Measurements from ENCODE around the gene TRMT11. TPM values are rescaled to one million over a fixed set of nuclear protein-coding genes. Genes with fewer than 3 reads are reported as not detected.

Gene TRMT11
- total and polyA plus RNA-seq, 2 of the 13 experiments (the other 11 are each of a cell fraction or from before 2014, with no cell fraction given): 42.2 to 81.9 TPM

DNA sequence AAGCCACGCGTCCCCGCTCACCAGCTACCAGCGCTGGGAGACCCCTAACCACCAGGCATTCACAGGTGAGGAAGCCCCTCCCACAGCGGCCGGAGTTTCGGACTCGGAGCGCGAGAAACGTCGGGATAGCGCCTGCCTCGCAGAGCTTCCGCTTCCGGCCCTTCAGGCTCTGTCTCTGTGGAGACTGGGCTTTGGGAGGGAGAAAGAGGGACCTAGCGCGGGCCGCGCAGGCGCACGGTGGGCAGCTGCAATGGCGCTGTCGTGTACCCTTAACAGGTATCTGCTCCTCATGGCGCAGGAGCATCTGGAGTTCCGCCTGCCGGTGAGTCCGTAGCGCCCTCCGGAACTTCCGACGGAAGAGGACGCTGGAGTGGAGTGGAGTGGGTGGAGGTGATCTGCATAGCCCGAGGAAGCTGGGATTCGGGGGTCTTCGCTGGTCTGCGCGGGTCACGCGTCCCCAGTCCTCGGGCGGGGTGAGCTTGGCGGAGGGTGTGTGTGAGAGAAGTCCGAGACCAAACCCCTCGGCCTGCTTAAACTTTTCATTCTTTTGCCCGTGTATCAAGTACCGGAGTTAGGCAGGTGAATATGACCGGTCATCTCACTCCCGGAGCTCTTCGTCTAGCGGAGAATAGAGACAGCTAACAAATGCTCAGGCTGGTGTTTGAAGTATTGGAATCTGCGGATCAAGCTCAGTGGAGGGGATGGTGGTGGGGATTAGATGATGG lies at the start of gene TRMT11 (continued):
- peak; percentile 4; the same call in 1 of the 2 replicates for TF ChIP-seq NFE2L2 (IDR thresholded peaks at IDR 0.05; ENCODE audit: low read length)
- TF ChIP-seq ZNF460 (CRISPR knock-in tag; IDR thresholded peaks at IDR 0.05; ENCODE audit: borderline replicate concordance): no peak; the same call in 1 of the 2 replicates
- TF ChIP-seq, protein P1, sequence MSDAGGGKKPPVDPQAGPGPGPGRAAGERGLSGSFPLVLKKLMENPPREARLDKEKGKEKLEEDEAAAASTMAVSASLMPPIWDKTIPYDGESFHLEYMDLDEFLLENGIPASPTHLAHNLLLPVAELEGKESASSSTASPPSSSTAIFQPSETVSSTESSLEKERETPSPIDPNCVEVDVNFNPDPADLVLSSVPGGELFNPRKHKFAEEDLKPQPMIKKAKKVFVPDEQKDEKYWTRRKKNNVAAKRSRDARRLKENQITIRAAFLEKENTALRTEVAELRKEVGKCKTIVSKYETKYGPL (CRISPR knock-in tag; IDR thresholded peaks at IDR 0.05): no peak
- peak; percentile 82; the same call in 1 of the 2 replicates for TF ChIP-seq ZNF788 (CRISPR knock-in tag; IDR thresholded peaks at IDR 0.05; ENCODE audit: borderline replicate concordance)
- TF ChIP-seq ZBTB37 (CRISPR knock-in tag; IDR thresholded peaks at IDR 0.05): no peak
- TF ChIP-seq, protein P2, sequence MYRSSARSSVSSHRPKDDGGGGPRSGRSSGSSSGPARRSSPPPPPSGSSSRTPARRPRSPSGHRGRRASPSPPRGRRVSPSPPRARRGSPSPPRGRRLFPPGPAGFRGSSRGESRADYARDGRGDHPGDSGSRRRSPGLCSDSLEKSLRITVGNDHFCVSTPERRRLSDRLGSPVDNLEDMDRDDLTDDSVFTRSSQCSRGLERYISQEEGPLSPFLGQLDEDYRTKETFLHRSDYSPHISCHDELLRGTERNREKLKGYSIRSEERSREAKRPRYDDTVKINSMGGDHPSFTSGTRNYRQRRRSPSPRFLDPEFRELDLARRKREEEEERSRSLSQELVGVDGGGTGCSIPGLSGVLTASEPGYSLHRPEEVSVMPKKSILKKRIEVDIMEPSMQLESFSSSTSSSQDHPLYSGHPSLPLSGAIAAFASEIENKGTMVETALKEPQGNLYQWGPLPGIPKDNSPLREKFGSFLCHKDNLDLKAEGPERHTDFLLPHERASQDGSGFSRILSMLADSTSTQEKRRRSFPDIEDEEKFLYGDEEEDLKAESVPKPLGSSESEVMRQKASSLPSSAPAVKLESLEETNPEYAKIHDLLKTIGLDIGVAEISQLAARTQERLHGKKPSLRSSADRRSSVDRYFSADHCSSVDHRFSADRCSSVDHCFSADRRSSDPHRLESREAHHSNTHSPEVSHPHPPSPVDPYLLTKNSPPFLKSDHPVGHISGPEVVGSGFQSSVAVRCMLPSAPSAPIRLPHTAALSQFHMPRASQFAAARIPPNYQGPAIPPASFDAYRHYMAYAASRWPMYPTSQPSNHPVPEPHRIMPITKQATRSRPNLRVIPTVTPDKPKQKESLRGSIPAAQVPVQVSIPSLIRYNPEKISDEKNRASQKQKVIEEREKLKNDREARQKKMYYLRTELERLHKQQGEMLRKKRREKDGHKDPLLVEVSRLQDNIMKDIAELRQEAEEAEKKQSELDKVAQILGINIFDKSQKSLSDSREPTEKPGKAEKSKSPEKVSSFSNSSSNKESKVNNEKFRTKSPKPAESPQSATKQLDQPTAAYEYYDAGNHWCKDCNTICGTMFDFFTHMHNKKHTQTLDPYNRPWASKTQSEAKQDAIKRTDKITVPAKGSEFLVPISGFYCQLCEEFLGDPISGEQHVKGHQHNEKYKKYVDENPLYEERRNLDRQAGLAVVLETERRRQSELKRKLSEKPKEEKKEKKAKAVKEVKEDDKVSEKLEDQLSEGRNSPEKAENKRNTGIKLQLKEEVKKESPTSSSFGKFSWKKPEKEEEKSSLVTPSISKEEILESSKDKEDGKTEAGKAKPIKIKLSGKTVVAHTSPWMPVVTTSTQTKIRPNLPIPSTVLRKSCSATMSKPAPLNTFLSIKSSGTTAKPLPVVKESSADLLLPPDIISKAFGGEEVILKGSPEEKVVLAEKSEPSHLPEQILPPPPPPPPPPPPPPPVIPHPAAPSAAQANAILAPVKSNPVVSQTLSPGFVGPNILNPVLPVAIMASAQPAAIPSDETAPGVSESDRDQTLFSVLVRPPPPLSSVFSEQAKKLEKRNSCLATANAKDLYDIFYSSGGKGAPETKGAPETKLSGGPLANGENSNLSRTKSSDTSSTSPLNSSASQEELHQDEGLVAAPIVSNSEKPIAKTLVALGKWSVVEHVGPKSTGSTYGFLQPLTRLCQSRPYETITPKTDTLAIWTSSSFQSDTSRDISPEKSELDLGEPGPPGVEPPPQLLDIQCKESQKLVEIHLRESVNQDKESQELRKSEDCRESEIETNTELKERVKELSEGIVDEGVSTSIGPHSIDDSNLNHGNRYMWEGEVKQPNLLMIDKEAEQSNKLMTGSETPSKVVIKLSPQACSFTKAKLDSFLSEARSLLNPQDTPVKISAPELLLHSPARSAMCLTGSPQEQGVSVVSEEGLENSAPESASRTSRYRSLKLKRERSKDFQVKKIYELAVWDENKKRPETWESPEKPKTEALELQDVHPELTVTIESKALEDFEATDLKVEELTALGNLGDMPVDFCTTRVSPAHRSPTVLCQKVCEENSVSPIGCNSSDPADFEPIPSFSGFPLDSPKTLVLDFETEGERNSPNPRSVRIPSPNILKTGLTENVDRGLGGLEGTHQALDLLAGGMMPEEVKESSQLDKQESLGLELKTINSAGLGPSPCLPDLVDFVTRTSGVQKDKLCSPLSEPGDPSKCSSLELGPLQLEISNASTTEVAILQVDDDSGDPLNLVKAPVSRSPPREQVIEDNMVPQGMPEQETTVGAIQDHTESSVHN (CRISPR knock-in tag; IDR thresholded peaks at IDR 0.05): no peak
- TF ChIP-seq TCF7L2 (IDR thresholded peaks at IDR 0.05; ENCODE audit: low read depth, low read length): no peak
- 0 out of 2 replicates have a peak, but pooled peaks have one; percentile 30 for TF ChIP-seq HHEX (CRISPR knock-in tag; IDR thresholded peaks at IDR 0.05)
- TF ChIP-seq TIGD3 (CRISPR knock-in tag; IDR thresholded peaks at IDR 0.05; ENCODE audit: borderline replicate concordance): 0 out of 2 replicates have a peak, but pooled peaks have one; percentile 90
- TF ChIP-seq POLR2G (IDR thresholded peaks at IDR 0.05; ENCODE audit: low read depth, low read length): peak; percentile 99
- TF ChIP-seq MTA3 (CRISPR knock-in tag; IDR thresholded peaks at IDR 0.05): no peak
- peak; percentile 48; the same call in 1 of the 2 replicates for TF ChIP-seq SP2 (CRISPR knock-in tag; IDR thresholded peaks at IDR 0.05)
- no peak for TF ChIP-seq KLF13 (CRISPR knock-in tag; IDR thresholded peaks at IDR 0.05)
- peak; percentile 9; the same call in 1 of the 2 replicates for TF ChIP-seq FOXK1 (CRISPR knock-in tag; IDR thresholded peaks at IDR 0.05; ENCODE audit: borderline replicate concordance, low read depth)
- peak; percentile 97; the same call in 1 of the 2 replicates for TF ChIP-seq CREBL2 (CRISPR knock-in tag; IDR thresholded peaks at IDR 0.05; ENCODE audit: borderline replicate concordance)
- no peak for TF ChIP-seq ZNF629 (CRISPR knock-in tag; conservative IDR thresholded peaks at IDR 0.05)
- TF ChIP-seq ZNF143 (CRISPR knock-in tag; IDR thresholded peaks at IDR 0.05): peak; percentile 75

Measured in HepG2 (cell line).